ENCODE data around the gene SPATA13.

Gene SPATA13

GRCh38 chr13:24284889-24285565 is 124.5 kb downstream of the SPATA13 start:
- no peak for DNase-seq (ENCODE audit: low read depth, low spot score)
- ChIA-PET POLR2A (no interaction called here), CTCF (no interaction called here)
- no peak for TF ChIP-seq CTCF (IDR thresholded peaks at IDR 0.05; ENCODE audit: insufficient read depth, low read length, missing control alignments)
- H3K4me3 ChIP-seq (ENCODE audit: low read depth, low read length): no peak overlapping the region

GRCh38 chr13:24286624-24287023 is 126.1 kb downstream of the SPATA13 start:
- TF ChIP-seq CTCF (IDR thresholded peaks at IDR 0.05; ENCODE audit: insufficient read depth, low read length, missing control alignments): no peak
- ChIA-PET CTCF (no interaction called here), POLR2A (no interaction called here)
- no peak for DNase-seq (ENCODE audit: low read depth, low spot score)
- H3K4me3 ChIP-seq (ENCODE audit: low read depth, low read length): no peak overlapping the region

- H3K4me3 ChIP-seq (ENCODE audit: low read depth, low read length): no peak overlapping the region
- ChIA-PET CTCF (interaction anchor here (1.0 kb wide), 1 partner anchor 66 kb away, joined by 3 read pairs; no protein-coding TSS in a partner anchor), POLR2A (no interaction called here)
- no peak for TF ChIP-seq CTCF (IDR thresholded peaks at IDR 0.05; ENCODE audit: insufficient read depth, low read length, missing control alignments)
- DNase-seq (ENCODE audit: low read depth, low spot score): no peak
These were observed 127.3 kb downstream of the SPATA13 start for GRCh38 chr13:24287748-24288287.

- TF ChIP-seq CTCF (IDR thresholded peaks at IDR 0.05; ENCODE audit: insufficient read depth, low read length, missing control alignments): no peak
- no peak for DNase-seq (ENCODE audit: low read depth, low spot score)
- no peak overlapping the region for H3K4me3 ChIP-seq (ENCODE audit: low read depth, low read length)
- ChIA-PET CTCF (no interaction called here), POLR2A (no interaction called here)
These were observed 128.3 kb downstream of the SPATA13 start for GRCh38 chr13:24288870-24289269.

- ChIA-PET CTCF (no interaction called here), POLR2A (no interaction called here)
- TF ChIP-seq CTCF (IDR thresholded peaks at IDR 0.05; ENCODE audit: insufficient read depth, low read length, missing control alignments): no peak
- H3K4me3 ChIP-seq (ENCODE audit: low read depth, low read length): no peak overlapping the region
- no peak for DNase-seq (ENCODE audit: low read depth, low spot score)
These were observed 129.9 kb downstream of the SPATA13 start for GRCh38 chr13:24290280-24290932.

GRCh38 chr13:24292481-24292880 is 132.0 kb downstream of the SPATA13 start:
- DNase-seq (ENCODE audit: low read depth, low spot score): no peak

More at GRCh38 chr13:24292481-24292880, 132.0 kb downstream of the SPATA13 start:
- H3K4me3 ChIP-seq (ENCODE audit: low read depth, low read length): no peak overlapping the region
- CTCF ChIA-PET: interaction anchor here (0.8 kb wide), 1 partner anchor 64 kb away, joined by 3 read pairs; no protein-coding TSS in a partner anchor
- POLR2A ChIA-PET: no interaction called here
- TF ChIP-seq CTCF (IDR thresholded peaks at IDR 0.05; ENCODE audit: insufficient read depth, low read length, missing control alignments): no peak

Measured in AG04449 (cell line).